ENCODE results near the gene AADACL4. TPM values are rescaled to one million over a fixed set of nuclear protein-coding genes. Genes with fewer than 3 reads are reported as not detected.

AADACL4 gene
- polyA plus RNA-seq, 1 experiment, result not detected

- no peaks in the 10 kb centered on the region for H3K9me3 ChIP-seq (ENCODE audit: control insufficient read depth, insufficient read depth, low read length)
- TF ChIP-seq CTCF (IDR thresholded peaks at IDR 0.05; ENCODE audit: low read depth, low read length), result no peak
- ChIA-PET CTCF (interaction anchor here (0.8 kb wide), 1 partner anchor 18 kb away, joined by 3 read pairs; no protein-coding TSS in a partner anchor), POLR2A (no interaction called here)
- no peak for DNase-seq (ENCODE audit: low read depth, low spot score)
- H3K4me3 ChIP-seq (ENCODE audit: low read depth, low read length), result no peak overlapping the region
- no peaks in the 10 kb centered on the region for H3K27me3 ChIP-seq (ENCODE audit: control insufficient read depth, insufficient read depth, low read length)
- H3K27ac ChIP-seq (ENCODE audit: low read depth, low read length), result no peak overlapping the region
These were observed 33.7 kb downstream of the AADACL4 start for GRCh38 chr1:12677565-12677964.

- CTCF ChIA-PET, result interaction anchor here (0.6 kb wide), 1 partner anchor 136 kb away, joined by 3 read pairs; no protein-coding TSS in a partner anchor
- TF ChIP-seq CTCF (IDR thresholded peaks at IDR 0.05; ENCODE audit: low read depth, low read length), result no peak
These were observed 34.5 kb downstream of the AADACL4 start for GRCh38 chr1:12678350-12678749.

GRCh38 chr1:12678820-12679219 lies 34.9 kb downstream of the AADACL4 start:
- CTCF ChIA-PET, result interaction anchor here (0.6 kb wide), 1 partner anchor 137 kb away, joined by 3 read pairs; no protein-coding TSS in a partner anchor
- POLR2A ChIA-PET, result no interaction called here
- no peaks in the 10 kb centered on the region for H3K9me3 ChIP-seq (ENCODE audit: control insufficient read depth, insufficient read depth, low read length)
- no peak overlapping the region for H3K4me3 ChIP-seq (ENCODE audit: low read depth, low read length)
- no peak overlapping the region for H3K27ac ChIP-seq (ENCODE audit: low read depth, low read length)
- DNase-seq (ENCODE audit: low read depth, low spot score), result no peak
- TF ChIP-seq CTCF (IDR thresholded peaks at IDR 0.05; ENCODE audit: low read depth, low read length), result no peak
- H3K27me3 ChIP-seq (ENCODE audit: control insufficient read depth, insufficient read depth, low read length), result no peaks in the 10 kb centered on the region

More at GRCh38 chr1:12678350-12678749, 34.5 kb downstream of the AADACL4 start:
- H3K4me3 ChIP-seq (ENCODE audit: low read depth, low read length), result no peak overlapping the region
- no peaks in the 10 kb centered on the region for H3K27me3 ChIP-seq (ENCODE audit: control insufficient read depth, insufficient read depth, low read length)
- POLR2A ChIA-PET, result no interaction called here
- no peaks in the 10 kb centered on the region for H3K9me3 ChIP-seq (ENCODE audit: control insufficient read depth, insufficient read depth, low read length)
- H3K27ac ChIP-seq (ENCODE audit: low read depth, low read length), result no peak overlapping the region
- no peak for DNase-seq (ENCODE audit: low read depth, low spot score)

GRCh38 chr1:12690156-12690555 lies 46.3 kb downstream of the AADACL4 start:
- TF ChIP-seq CTCF (IDR thresholded peaks at IDR 0.05; ENCODE audit: low read depth, low read length), result no peak
- POLR2A ChIA-PET, result no interaction called here

GRCh38 chr1:12692967-12693782 lies 49.3 kb downstream of the AADACL4 start:
- Histone ChIP-seq H3K9me3 (ENCODE audit: control insufficient read depth, insufficient read depth, low read length) (no peaks in the 10 kb centered on the region), H3K27me3 (ENCODE audit: control insufficient read depth, insufficient read depth, low read length) (no peaks in the 10 kb centered on the region), H3K27ac (ENCODE audit: low read depth, low read length) (no peak overlapping the region), H3K4me3 (ENCODE audit: low read depth, low read length) (no peak overlapping the region)
- no peak for TF ChIP-seq CTCF (IDR thresholded peaks at IDR 0.05; ENCODE audit: low read depth, low read length)
- ChIA-PET POLR2A (no interaction called here), CTCF (no interaction called here)
- no peak for DNase-seq (ENCODE audit: low read depth, low spot score)

More at GRCh38 chr1:12690156-12690555, 46.3 kb downstream of the AADACL4 start:
- Histone ChIP-seq H3K4me3 (ENCODE audit: low read depth, low read length) (no peak overlapping the region), H3K27ac (ENCODE audit: low read depth, low read length) (no peak overlapping the region), H3K27me3 (ENCODE audit: control insufficient read depth, insufficient read depth, low read length) (no peaks in the 10 kb centered on the region), H3K9me3 (ENCODE audit: control insufficient read depth, insufficient read depth, low read length) (no peaks in the 10 kb centered on the region)
- CTCF ChIA-PET, result no interaction called here
- no peak for DNase-seq (ENCODE audit: low read depth, low spot score)
